Upper lobe of left lung (tissue), 4 donors: ENCODE results near the gene BMPR1B.

ENCODE experiments used
- CTCF ChIP-seq, 6 experiments: fragments of 450-650 bp in 4 of 6; fragments of 200-600 bp in 2 of 6; sonication (generic) in 2 of 6; IDR thresholded peaks; one replicate each; pipeline ENCODE4 v1.5.1; 2016 to 2019; ENCODE audit warnings: antibody characterized with exemption in 6 of 6
- POLR2A ChIP-seq, 4 donors: fragments of 450-650 bp; IDR thresholded peaks; one replicate each; pipeline ENCODE4 v1.5.1; 2016 to 2017; ENCODE audit warnings: antibody characterized with exemption in 4 of 4, mild to moderate bottlenecking in 2 of 4
- POLR2AphosphoS5 ChIP-seq, 2 donors: sonication (generic); formaldehyde crosslinking; IDR thresholded peaks; one replicate each; pipeline ENCODE4 v1.5.1; 2017; ENCODE audit warnings: antibody characterized with exemption in 2 of 2

DNA sequence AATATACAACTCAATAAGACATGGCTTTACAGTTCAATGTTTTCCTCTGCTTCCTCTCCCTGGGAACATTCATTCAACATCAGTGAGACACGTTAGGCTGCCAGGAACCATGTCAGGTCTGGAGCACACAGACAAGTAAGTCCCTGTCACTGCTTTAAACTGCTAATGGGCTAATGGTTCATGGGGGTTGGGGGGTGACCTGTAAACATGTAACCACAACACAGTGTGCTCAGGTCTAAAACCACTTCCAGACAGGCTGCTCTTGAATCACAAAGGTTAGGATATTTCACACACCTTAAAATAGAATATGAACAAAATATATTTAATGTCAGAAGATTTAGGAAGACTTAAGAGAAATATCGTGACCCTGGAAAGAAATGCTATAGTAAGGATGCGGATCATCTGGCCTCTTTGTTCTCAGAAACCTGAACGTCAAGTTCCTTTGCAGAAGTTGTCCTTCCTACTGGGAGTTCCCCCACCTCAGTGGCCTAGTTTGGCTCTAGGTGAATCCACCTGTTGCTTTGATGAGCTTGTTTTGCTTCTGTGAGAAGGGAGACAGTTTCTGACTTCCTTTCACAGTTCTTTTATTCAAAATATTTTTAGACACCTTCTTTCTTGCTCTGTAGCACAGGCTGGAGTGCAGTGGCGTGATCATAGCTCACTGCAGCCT is 431.1 kb downstream of the BMPR1B start:
- TF ChIP-seq CTCF (IDR thresholded peaks at IDR 0.05) (no peak), POLR2AphosphoS5 (IDR thresholded peaks at IDR 0.05) (no peak), POLR2A (IDR thresholded peaks at IDR 0.05) (no peak)
